Prostate gland (tissue), 2 donors: ENCODE measurements around the gene KCNK7. TPM values are rescaled to one million over a fixed set of nuclear protein-coding genes. Genes with fewer than 3 reads are reported as not detected.
A peak's percentile ranks its signal among the peaks of the same experiment; 100 is the strongest.

ENCODE experiments used
- DNase-seq: peaks from one replicate; pipeline ENCODE4 v3.0.0-alpha.2; 2019; ENCODE audit warnings: low spot score
- H3K27ac ChIP-seq, 2 donors: fragments of 200-600 bp; sonication (generic); 2 replicates each; pipeline ENCODE4 v1.5.1; 2017 to 2019
- H3K27me3 ChIP-seq: fragments of 200-600 bp; sonication (generic); replicated peaks from 2 replicates; pipeline ENCODE4 v1.5.1; 2019; ENCODE audit not compliant: insufficient read depth
- H3K36me3 ChIP-seq, 2 donors: fragments of 200-600 bp; sonication (generic); 1 replicate in 1 of 2; 2 replicates in 1 of 2; pipeline versions ENCODE4 v1.5.1 to v1.8.1; 2017 to 2019
- H3K4me1 ChIP-seq: fragments of 200-600 bp; sonication (generic); replicated peaks from 2 replicates; pipeline ENCODE4 v1.5.1; 2019
- H3K4me3 ChIP-seq, 2 donors: fragments of 200-600 bp; sonication (generic); 2 replicates each; pipeline ENCODE4 v1.5.1; 2017 to 2019
- H3K9me3 ChIP-seq: fragments of 200-600 bp; sonication (generic); 2 replicates; pipeline ENCODE4 v1.5.1; 2017
- CTCF ChIP-seq, 4 experiments: fragments of 200-600 bp in 2 of 4; fragments of 450-650 bp in 2 of 4; sonication (generic) in 2 of 4; IDR thresholded peaks; 1 replicate in 3 of 4; 2 replicates in 1 of 4; pipeline ENCODE4 v1.5.1; 2016 to 2019; ENCODE audit warnings: antibody characterized with exemption in 4 of 4, mild to moderate bottlenecking in 2 of 4, moderate library complexity in 2 of 4
- POLR2A ChIP-seq: fragments of 450-650 bp; IDR thresholded peaks from one replicate; pipeline ENCODE4 v1.6.1; 2016; ENCODE audit warnings: antibody characterized with exemption, mild to moderate bottlenecking
- POLR2AphosphoS5 ChIP-seq: sonication (generic); formaldehyde crosslinking; IDR thresholded peaks from one replicate; pipeline ENCODE4 v1.6.1; 2017; ENCODE audit warnings: antibody characterized with exemption
- WGBS: methylation state at CpG from one replicate; pipeline ENCODE4 v1.1.5; 2018; 5-methylcytosine and 5-hydroxymethylcytosine counted together
- intact Hi-C: fragments of 100-400 bp; cut with DNase I; formaldehyde crosslinking; loops from one replicate; pipeline ENCODE4 v1.14.2; 2022
- total RNA-seq, 2 donors: library from RNA; depleted of rRNA; stranded (reverse); fragments of >200 nt; gene quantifications; one replicate each; pipeline ENCODE4 v1.1.0, GENCODE V29; 2016

Gene KCNK7
- total RNA-seq, 2 donors from 2014 or later: 0.74 TPM; not detected in 1

GRCh38 chr11:65617990-65618751 lies 22.6 kb upstream of the KCNK7 start:
- intact Hi-C loops: loop anchor here (5.0 kb wide), 1 partner anchor 34 kb away; no protein-coding TSS in a partner anchor
- no peaks in the 10 kb centered on the region for H3K9me3 ChIP-seq
- no peak overlapping the region for H3K4me3 ChIP-seq
- H3K4me1 ChIP-seq: peaks cover 11% of the 10 kb centered on the region
- H3K27ac ChIP-seq: no peak overlapping the region
- peaks cover 14 to 32% of the 10 kb centered on the region in 2 donors for H3K36me3 ChIP-seq
- DNase-seq: no peak
- 95% methylated on average over 21 of the region's 33 CpGs for WGBS
- no peaks in the 10 kb centered on the region for H3K27me3 ChIP-seq
- TF ChIP-seq CTCF (IDR thresholded peaks at IDR 0.05): no peak

- TF ChIP-seq CTCF (IDR thresholded peaks at IDR 0.05) (no peak), POLR2AphosphoS5 (no peak), POLR2A (no peak)
- Histone ChIP-seq H3K27me3 (no peaks in the 10 kb centered on the region), H3K36me3 (peaks cover 14 to 32% of the 10 kb centered on the region in 2 donors), H3K4me3 (no peak overlapping the region), H3K27ac (no peak overlapping the region), H3K9me3 (no peaks in the 10 kb centered on the region), H3K4me1 (peaks cover 19% of the 10 kb centered on the region)
- WGBS: 93% methylated on average over 17 of the region's 17 CpGs
- DNase-seq: no peak
- intact Hi-C loops: loop anchor here (5.0 kb wide), 1 partner anchor 35 kb away; no protein-coding TSS in a partner anchor
Measured at GRCh38 chr11:65617136-65617850, 21.7 kb upstream of the KCNK7 start.

GRCh38 chr11:65616575-65617001 lies 21.0 kb upstream of the KCNK7 start:
- TF ChIP-seq CTCF (IDR thresholded peaks at IDR 0.05) (no peak), POLR2AphosphoS5 (no peak), POLR2A (no peak)
- intact Hi-C loops: loop anchor here (5.0 kb wide), 1 partner anchor 36 kb away; no protein-coding TSS in a partner anchor
- Histone ChIP-seq H3K27ac (no peak overlapping the region), H3K36me3 (peaks cover 14 to 32% of the 10 kb centered on the region in 2 donors), H3K4me3 (peak overlapping the region; percentile 75 to 90), H3K4me1 (peaks cover 26% of the 10 kb centered on the region), H3K27me3 (no peaks in the 10 kb centered on the region), H3K9me3 (no peaks in the 10 kb centered on the region)
- no peak for DNase-seq
- WGBS: 62% methylated on average over 10 of the region's 10 CpGs

- H3K27me3 ChIP-seq: no peaks in the 10 kb centered on the region
- H3K4me3 ChIP-seq: peak overlapping the region; percentile 75 to 90
- intact Hi-C loops: loop anchor here (5.0 kb wide), 1 partner anchor 36 kb away; no protein-coding TSS in a partner anchor
- WGBS: 2% methylated on average over 23 of the region's 50 CpGs
- H3K36me3 ChIP-seq: peaks cover 14 to 32% of the 10 kb centered on the region in 2 donors
- no peak for DNase-seq
- peak overlapping the region; percentile 76 to 79 for H3K27ac ChIP-seq
- H3K4me1 ChIP-seq: peaks cover 30% of the 10 kb centered on the region
- H3K9me3 ChIP-seq: no peaks in the 10 kb centered on the region
- TF ChIP-seq POLR2AphosphoS5: no peak
Measured at GRCh38 chr11:65615950-65616574, 20.5 kb upstream of the KCNK7 start.
